ENCODE measurements around the gene MIF.

- TF ChIP-seq CTCF (IDR thresholded peaks at IDR 0.05) (no peak), EP300 (IDR thresholded peaks at IDR 0.05) (no peak)
These were observed 44.3 kb downstream of the MIF start for GRCh38 chr22:23938328-23939016.
